22Rv1 (cell line): ENCODE measurements around the gene FAM131C.

Source experiments
- H3K27ac ChIP-seq: fragments of 450-650 bp; 2 replicates; pipeline ENCODE4 v1.5.1; 2017
- ZFX ChIP-seq: fragments of 450-650 bp; IDR thresholded peaks from 2 replicates; pipeline ENCODE4 v1.6.1; 2017; ENCODE audit warnings: antibody characterized with exemption, borderline replicate concordance
- TF ChIP-seq, protein P1 (sequence below): fragments of 450-650 bp; IDR thresholded peaks from 2 replicates; pipeline ENCODE4 v1.5.1; 2017; ENCODE audit warnings: mild to moderate bottlenecking

FAM131C gene

DNA sequence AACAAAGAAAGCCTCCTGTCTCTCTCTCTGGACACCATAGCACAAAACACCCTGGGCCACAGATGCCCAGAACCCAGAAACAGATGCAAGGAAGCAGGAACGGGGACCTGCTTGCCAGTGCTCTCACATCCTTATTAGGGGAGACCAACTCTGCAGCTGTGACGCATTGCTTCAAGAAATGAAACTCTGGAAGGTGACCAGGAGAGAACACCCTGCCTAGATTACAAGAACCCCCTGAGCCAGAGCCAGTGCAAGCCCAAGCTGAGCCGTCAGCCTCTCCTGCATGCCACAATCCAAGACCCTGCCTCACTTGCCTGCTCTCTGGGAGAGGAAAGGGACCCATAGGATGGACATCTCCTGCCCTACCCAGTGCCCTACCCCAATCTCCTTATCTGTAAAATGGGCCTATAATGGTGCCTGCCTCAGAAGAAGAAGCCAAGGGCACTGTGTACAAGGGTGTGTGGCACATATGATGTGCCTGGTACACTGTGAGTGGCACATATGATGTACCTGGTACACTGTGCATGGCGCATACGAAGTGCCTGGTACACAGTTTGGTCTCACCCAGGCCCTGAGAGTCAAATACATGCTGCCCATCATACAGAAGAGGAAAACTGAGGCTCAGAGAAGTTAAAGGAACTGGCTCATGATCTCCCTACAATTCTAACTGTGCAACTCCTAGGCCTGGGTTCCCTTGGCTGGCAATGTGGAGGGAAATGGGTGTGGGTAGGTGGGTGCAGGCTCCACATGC is 16.8 kb upstream of the FAM131C start:
- H3K27ac ChIP-seq = no peak overlapping the region
- no peak for TF ChIP-seq ZFX
- TF ChIP-seq, protein P1, sequence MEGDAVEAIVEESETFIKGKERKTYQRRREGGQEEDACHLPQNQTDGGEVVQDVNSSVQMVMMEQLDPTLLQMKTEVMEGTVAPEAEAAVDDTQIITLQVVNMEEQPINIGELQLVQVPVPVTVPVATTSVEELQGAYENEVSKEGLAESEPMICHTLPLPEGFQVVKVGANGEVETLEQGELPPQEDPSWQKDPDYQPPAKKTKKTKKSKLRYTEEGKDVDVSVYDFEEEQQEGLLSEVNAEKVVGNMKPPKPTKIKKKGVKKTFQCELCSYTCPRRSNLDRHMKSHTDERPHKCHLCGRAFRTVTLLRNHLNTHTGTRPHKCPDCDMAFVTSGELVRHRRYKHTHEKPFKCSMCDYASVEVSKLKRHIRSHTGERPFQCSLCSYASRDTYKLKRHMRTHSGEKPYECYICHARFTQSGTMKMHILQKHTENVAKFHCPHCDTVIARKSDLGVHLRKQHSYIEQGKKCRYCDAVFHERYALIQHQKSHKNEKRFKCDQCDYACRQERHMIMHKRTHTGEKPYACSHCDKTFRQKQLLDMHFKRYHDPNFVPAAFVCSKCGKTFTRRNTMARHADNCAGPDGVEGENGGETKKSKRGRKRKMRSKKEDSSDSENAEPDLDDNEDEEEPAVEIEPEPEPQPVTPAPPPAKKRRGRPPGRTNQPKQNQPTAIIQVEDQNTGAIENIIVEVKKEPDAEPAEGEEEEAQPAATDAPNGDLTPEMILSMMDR = no peak

DNA sequence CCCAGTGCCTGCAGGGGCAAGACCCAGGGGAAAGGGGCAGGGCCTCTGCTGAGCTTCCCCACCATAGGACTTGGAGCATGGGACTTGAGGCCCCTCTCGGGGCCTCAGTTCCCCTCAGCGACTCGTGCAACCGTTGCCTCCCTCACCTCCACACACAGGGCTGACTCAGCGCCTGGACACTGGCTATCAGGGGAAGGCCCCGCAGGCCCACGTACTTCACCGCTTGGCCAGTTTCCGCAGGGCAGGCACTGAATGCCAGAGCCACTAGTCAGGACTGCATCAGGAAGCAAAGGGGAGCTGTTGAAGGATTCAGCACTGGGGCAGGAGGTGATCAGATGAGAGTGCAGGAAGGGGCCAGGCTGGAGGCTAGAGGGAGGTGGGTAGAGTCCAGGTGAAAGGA is 15.5 kb upstream of the FAM131C start:
- no peak overlapping the region for H3K27ac ChIP-seq
- TF ChIP-seq, protein P1 = no peak
- TF ChIP-seq ZFX = no peak

DNA sequence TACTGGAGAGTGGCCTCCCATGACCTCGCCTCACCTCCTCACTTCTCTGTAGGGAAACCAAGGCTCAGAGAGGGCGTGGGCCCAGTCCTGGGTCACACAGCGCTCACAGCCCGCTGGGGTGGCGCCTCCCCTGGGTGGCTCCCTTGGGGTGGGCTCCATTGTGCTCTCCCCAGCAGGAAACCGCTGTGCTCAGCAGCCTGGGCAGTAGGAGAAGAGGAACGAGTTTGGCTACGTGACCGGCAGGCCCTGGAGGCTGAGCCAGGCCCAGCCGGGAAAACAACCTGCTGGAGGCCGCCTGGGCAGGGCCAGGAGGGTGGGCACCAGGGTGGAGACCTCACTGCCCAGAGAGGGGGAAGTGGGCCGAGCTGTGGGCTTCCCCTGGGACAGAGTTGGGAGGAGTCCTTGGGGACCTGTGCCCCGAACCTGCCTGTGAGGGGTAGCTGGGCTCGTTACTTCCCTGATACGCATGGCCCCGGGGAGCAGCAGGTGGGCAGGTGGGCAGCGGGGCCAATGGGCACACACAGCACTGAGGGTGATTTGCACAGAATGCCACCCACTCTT is 15.0 kb upstream of the FAM131C start:
- no peak for TF ChIP-seq ZFX
- TF ChIP-seq, protein P1 = no peak
- no peak overlapping the region for H3K27ac ChIP-seq

DNA sequence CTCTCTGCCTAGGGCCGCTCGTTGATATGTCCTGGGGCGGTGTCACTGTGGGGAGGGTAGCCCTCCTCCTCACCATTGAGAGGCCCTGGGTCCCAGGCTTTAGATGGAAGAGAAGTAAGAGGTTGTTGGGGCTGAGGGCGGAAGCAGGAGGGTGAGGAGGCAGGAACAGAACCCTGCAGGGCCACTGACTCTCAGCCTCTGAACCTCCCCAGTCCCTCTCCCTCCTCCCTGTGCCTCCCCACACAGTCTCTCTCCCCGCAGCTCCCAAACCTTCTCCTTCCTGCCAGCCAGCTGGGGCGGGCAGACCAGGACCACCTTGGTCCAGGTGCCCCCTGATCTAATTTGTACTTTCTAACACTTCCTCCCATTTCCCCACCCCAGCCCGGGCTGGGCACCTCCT is 14.3 kb upstream of the FAM131C start:
- H3K27ac ChIP-seq = no peak overlapping the region
- no peak for TF ChIP-seq ZFX
- TF ChIP-seq, protein P1 = no peak

DNA sequence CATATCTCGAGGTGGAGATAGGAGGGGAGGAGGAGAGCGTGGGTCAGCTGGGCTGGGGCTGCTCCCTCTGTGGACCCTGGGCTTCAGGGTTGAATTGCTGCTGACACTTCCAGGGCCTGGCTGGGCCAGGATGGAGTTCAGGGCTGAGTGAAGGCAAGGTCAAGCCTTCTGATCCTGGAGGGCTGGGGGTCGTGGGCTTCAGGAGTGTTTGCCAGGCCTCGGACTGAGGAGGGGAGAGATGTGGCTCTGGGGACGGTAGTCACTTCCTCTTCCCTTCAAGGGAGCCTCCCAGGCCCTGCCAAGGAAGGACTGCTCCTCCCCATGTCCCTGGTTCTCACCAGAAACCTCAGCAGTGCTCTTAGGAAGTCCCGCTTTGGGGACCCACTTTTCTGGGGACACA is 12.1 kb upstream of the FAM131C start:
- no peak overlapping the region for H3K27ac ChIP-seq
- no peak for TF ChIP-seq ZFX
- TF ChIP-seq, protein P1 = no peak

DNA sequence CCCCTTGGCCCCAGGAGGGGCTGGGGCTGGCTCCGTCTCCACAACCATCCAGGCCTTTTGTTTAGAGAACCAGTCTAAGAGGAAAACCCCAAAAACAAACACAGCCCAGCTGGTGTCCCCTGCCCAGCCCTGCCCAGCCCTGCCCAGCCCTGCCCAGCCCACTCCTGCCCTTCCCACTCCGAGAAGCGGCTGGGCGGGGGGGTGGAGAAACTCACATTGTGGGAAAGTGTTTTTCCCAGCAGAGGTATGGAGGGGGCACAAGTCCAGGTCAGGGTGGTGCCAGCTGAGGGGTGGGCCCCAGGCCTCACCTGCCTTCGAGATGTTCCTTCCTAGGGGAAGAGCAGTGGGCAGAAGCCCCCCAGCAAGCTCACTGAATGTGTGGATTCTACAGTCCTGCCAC is 10.0 kb upstream of the FAM131C start:
- H3K27ac ChIP-seq = no peak overlapping the region

More for the DNA sequence above, 10.0 kb upstream of the FAM131C start:
- TF ChIP-seq ZFX = no peak
- TF ChIP-seq, protein P1 = no peak
